HL-60 (cell line): ENCODE measurements around the gene ATOX1.

Experiments
- TF ChIP-seq, protein P1 (sequence below): IDR thresholded peaks from one replicate; pipeline ENCODE4 v1.5.1; 2011; ENCODE audit warnings: low read length, control low read depth, inconsistent platforms; ENCODE audit not compliant: insufficient read depth
- TF ChIP-seq, protein P2 (sequence below): IDR thresholded peaks from 2 replicates; pipeline ENCODE4 v1.6.1; 2012; ENCODE audit warnings: low read depth; ENCODE audit not compliant: insufficient replicate concordance

DNA sequence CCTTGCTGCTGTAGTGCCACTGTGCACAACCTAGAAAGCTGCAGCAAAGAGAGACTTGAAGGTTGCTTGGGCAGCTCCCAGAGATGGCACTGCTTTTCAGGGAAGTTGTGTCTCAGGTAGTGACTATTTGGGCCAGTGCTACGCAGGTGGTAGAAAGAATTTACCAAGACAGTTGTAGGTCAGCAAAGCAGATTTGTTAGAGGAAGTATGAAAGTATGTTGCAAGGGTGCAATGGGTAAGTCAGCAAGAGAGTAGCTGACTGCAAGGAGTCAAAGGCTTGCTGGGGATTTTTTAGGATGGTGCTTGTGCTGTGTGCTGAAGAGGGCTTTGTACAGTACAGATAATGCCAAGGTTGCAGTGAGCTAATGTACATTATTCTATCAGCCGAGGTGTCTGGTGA is 38.2 kb downstream of the ATOX1 start:
- TF ChIP-seq, protein P1, sequence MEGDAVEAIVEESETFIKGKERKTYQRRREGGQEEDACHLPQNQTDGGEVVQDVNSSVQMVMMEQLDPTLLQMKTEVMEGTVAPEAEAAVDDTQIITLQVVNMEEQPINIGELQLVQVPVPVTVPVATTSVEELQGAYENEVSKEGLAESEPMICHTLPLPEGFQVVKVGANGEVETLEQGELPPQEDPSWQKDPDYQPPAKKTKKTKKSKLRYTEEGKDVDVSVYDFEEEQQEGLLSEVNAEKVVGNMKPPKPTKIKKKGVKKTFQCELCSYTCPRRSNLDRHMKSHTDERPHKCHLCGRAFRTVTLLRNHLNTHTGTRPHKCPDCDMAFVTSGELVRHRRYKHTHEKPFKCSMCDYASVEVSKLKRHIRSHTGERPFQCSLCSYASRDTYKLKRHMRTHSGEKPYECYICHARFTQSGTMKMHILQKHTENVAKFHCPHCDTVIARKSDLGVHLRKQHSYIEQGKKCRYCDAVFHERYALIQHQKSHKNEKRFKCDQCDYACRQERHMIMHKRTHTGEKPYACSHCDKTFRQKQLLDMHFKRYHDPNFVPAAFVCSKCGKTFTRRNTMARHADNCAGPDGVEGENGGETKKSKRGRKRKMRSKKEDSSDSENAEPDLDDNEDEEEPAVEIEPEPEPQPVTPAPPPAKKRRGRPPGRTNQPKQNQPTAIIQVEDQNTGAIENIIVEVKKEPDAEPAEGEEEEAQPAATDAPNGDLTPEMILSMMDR, result no peak
- TF ChIP-seq, protein P2, sequence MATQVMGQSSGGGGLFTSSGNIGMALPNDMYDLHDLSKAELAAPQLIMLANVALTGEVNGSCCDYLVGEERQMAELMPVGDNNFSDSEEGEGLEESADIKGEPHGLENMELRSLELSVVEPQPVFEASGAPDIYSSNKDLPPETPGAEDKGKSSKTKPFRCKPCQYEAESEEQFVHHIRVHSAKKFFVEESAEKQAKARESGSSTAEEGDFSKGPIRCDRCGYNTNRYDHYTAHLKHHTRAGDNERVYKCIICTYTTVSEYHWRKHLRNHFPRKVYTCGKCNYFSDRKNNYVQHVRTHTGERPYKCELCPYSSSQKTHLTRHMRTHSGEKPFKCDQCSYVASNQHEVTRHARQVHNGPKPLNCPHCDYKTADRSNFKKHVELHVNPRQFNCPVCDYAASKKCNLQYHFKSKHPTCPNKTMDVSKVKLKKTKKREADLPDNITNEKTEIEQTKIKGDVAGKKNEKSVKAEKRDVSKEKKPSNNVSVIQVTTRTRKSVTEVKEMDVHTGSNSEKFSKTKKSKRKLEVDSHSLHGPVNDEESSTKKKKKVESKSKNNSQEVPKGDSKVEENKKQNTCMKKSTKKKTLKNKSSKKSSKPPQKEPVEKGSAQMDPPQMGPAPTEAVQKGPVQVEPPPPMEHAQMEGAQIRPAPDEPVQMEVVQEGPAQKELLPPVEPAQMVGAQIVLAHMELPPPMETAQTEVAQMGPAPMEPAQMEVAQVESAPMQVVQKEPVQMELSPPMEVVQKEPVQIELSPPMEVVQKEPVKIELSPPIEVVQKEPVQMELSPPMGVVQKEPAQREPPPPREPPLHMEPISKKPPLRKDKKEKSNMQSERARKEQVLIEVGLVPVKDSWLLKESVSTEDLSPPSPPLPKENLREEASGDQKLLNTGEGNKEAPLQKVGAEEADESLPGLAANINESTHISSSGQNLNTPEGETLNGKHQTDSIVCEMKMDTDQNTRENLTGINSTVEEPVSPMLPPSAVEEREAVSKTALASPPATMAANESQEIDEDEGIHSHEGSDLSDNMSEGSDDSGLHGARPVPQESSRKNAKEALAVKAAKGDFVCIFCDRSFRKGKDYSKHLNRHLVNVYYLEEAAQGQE, result no peak
